ENCODE measurements around the gene CDY2B. TPM values are rescaled to one million over a fixed set of nuclear protein-coding genes. Genes with fewer than 3 reads are reported as not detected.

CDY2B gene
- total RNA-seq, 1 donor from 2014 or later: not detected

Other genes with a start within 250 kb of the CDY2B start
- not detected in 2 replicates for gene CDY2A, start 145.6 kb upstream of the CDY2B start, total RNA-seq